Esophagus (tissue), 2 donors: ENCODE data around the gene DOCK2. TPM values are rescaled to one million over a fixed set of nuclear protein-coding genes. Genes with fewer than 3 reads are reported as not detected.

Experiments
- H3K27ac ChIP-seq, 2 donors: one replicate each; pipeline ENCODE4 v1.5.1; 2013; ENCODE audit warnings: low read depth in 2 of 2, mild to moderate bottlenecking in 2 of 2, inconsistent platforms in 1 of 2, low read length in 1 of 2, moderate library complexity in 1 of 2
- H3K27me3 ChIP-seq, 2 donors: one replicate each; pipeline ENCODE4 v1.6.1; 2013; ENCODE audit warnings: low read length in 2 of 2, control low read depth in 1 of 2, mild to moderate bottlenecking in 1 of 2; ENCODE audit not compliant: insufficient read depth in 2 of 2, control insufficient read depth in 1 of 2
- H3K36me3 ChIP-seq, 2 donors: one replicate each; pipeline ENCODE4 v1.6.1; 2013; ENCODE audit warnings: low read length in 1 of 2; ENCODE audit not compliant: control insufficient read depth in 2 of 2, insufficient read depth in 2 of 2
- H3K4me1 ChIP-seq, 2 donors: one replicate each; pipeline ENCODE4 v1.6.1; 2013; ENCODE audit warnings: low read length in 1 of 2; ENCODE audit not compliant: control insufficient read depth in 2 of 2, insufficient read depth in 2 of 2
- H3K4me3 ChIP-seq, 2 donors: one replicate each; pipeline ENCODE4 v1.5.1; 2013; ENCODE audit warnings: low read length in 2 of 2, mild to moderate bottlenecking in 2 of 2, low read depth in 1 of 2, moderate library complexity in 1 of 2
- H3K9me3 ChIP-seq, 2 donors: one replicate each; pipeline ENCODE4 v1.6.1; 2013; ENCODE audit warnings: mild to moderate bottlenecking in 2 of 2, low read depth in 1 of 2, low read length in 1 of 2, moderate library complexity in 1 of 2; ENCODE audit not compliant: control insufficient read depth in 2 of 2, insufficient read depth in 1 of 2
- WGBS, 2 donors: extraction: QIAGEN DNeasy Blood & Tissue Kit; methylation state at CpG; one replicate each; pipeline ENCODE4 v1.1.7; 2013; 5-methylcytosine and 5-hydroxymethylcytosine counted together
- polyA plus RNA-seq, 2 donors: library from polyadenylated mRNA; stranded (reverse); fragments of 200-250 nt; gene quantifications; one replicate each; pipeline ENCODE4 v1.2.3, GENCODE V29; 2013
- donor health status: healthy with polysubstance abuse.
- donor health status: Bipolar disorder and iron deficiency.

Gene DOCK2
- polyA plus RNA-seq, 2 donors: 0.86 to 1.2 TPM

DNA sequence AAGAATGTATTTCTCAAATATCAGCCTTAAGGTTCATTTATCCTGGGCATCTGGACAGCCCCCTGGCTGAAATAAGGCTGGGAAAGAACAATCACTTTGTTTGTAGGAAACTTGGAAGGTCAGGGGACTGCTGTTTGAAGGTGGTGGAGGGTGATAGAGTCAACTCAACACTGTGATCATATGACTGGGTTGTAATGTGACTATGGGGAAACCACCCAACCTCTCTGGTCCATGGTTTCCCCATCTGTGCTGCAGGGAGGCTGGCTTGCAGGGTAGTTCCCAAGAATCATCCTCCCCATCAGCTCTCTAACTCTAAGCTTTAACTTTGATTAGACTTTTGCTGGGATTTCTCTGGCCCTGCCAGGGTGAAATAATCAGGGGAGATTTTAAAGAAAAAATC, 333.3 kb downstream of the DOCK2 start:
- Histone ChIP-seq H3K27ac (no peak overlapping the region), H3K4me1 (no peaks in the 10 kb centered on the region), H3K36me3 (no peaks in the 10 kb centered on the region), H3K27me3 (no peaks in the 10 kb centered on the region), H3K9me3 (no peaks in the 10 kb centered on the region), H3K4me3 (no peak overlapping the region)

DNA sequence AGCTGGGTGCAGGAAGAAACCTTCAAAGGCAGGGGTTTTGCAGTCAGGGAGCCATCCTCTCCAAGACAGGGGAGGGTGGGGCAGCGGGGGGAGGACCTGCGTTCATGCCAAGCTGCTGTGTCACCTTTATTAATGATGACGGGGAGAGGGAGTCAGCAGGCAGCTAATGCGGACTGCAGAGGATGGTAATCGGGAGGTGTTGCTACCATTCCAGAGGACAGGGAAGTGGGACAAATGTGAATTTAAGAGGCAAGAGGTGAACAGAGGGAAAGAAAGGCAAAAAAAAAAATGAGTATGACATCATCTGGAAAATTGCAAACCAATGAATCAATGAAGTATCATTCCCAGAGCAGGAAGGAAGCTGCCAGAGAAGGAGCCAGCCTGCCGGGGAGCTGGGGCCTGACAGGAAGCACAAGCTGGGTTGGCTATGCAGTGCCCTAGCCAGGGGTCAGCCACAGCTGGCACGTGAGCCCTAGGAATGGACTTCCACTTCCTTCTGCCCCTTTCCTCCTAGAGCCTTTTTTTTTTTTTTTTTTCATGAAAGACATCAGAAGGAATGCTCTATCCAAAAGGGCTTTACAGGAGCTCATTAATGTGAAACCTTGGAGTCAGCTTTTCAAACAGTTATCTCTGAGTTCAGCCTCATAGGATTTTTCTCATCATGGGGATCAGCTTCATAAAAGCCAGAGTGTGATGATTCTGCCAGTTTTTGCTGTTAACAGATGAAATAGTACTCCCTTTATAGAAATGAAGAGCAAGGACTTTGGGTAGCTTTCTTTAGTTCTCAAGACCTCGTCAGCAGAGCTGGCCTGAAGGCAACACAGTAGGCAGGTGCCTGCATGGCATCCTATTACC, 334.1 kb downstream of the DOCK2 start:
- 36 to 44% methylated on average over 8 of the region's 8 CpGs for WGBS, 2 donors
- H3K9me3 ChIP-seq: no peaks in the 10 kb centered on the region
- H3K27me3 ChIP-seq: no peaks in the 10 kb centered on the region
- H3K4me1 ChIP-seq: no peaks in the 10 kb centered on the region
- no peak overlapping the region for H3K27ac ChIP-seq
- H3K36me3 ChIP-seq: no peaks in the 10 kb centered on the region
- H3K4me3 ChIP-seq: no peak overlapping the region

DNA sequence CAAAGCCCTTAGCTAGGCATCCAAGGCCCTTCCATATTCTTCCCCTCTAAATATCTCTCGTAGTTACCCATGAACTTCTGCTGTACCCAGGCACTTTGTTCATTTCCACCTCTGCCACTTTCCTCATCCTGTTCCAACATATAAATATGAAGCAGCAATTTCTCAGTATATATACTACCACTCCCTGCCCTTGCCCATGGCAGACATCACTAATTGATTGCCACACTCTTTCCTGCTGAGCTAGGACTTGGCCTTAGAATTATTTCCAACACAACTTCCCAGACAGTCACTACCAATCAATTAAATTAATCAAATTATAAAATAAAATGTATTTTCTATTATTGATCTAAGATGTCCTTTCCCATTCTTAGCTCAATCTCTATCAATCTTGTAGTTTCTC, 334.7 kb downstream of the DOCK2 start:
- no peaks in the 10 kb centered on the region for H3K9me3 ChIP-seq
- no peak overlapping the region for H3K4me3 ChIP-seq
- no peaks in the 10 kb centered on the region for H3K36me3 ChIP-seq
- H3K4me1 ChIP-seq: no peaks in the 10 kb centered on the region
- H3K27ac ChIP-seq: no peak overlapping the region
- 83 to 86% methylated on average over 1 of the region's 1 CpG for WGBS, 2 donors
- H3K27me3 ChIP-seq: no peaks in the 10 kb centered on the region

DNA sequence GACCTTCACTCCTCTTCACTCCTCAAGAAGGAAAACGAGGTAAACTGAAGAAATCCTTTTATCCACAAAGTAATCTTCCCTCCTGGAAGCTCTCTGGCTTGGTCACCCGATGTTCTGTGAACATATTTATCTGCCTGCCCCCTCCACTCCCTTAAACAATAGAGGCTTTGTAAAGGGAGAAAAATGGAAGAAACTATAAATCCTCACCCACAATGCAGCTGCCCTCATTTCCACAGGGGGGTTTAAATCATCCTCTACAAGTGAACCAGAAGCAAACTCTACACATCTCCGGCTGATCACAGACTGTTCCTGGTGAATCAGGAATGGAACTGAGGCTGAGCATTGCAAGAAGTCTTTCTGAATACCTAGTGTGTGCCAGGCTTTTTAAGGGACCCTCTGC, 336.0 kb downstream of the DOCK2 start:
- H3K4me3 ChIP-seq: no peak overlapping the region
- H3K27ac ChIP-seq: no peak overlapping the region
- no peaks in the 10 kb centered on the region for H3K36me3 ChIP-seq
- no peaks in the 10 kb centered on the region for H3K9me3 ChIP-seq
- H3K27me3 ChIP-seq: no peaks in the 10 kb centered on the region
- 62 to 79% methylated on average over 3 of the region's 3 CpGs for WGBS, 2 donors
- no peaks in the 10 kb centered on the region for H3K4me1 ChIP-seq

DNA sequence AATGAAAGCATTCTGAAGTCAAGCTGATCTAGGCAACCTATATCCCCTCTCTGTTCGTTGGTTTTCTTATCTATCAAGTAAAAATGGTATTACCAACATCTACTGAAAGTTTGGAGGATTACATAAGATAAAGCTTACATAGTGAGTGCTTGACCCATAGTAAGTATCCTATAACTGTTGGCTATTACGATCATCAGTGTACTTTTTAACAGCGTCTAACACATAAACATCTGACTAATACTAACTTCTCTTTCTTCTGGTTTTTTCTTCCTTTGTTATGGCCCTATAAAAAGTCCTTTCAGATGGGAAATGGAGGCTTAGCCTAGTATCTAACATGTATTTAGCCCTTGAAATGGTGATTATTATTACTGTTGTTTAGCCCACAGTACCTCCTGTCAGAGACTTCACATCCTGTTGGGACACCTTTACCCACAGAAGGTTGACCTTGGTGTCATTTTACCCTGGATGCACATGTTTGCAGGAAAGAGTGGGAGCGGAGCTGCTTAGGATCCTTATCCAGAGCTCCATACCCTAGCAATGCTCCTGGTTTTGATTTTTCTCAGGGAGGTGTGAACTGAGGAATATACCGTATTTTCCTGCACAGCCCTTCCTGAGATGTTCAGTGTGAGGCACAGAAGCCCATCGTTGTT, 337.2 kb downstream of the DOCK2 start:
- H3K4me1 ChIP-seq: no peaks in the 10 kb centered on the region
- H3K4me3 ChIP-seq: no peak overlapping the region
- H3K27ac ChIP-seq: no peak overlapping the region
- peaks cover 0 to 2% of the 10 kb centered on the region in 2 donors for H3K27me3 ChIP-seq
- H3K36me3 ChIP-seq: no peaks in the 10 kb centered on the region
- H3K9me3 ChIP-seq: no peaks in the 10 kb centered on the region
- 68 to 82% methylated on average over 6 of the region's 6 CpGs for WGBS, 2 donors

DNA sequence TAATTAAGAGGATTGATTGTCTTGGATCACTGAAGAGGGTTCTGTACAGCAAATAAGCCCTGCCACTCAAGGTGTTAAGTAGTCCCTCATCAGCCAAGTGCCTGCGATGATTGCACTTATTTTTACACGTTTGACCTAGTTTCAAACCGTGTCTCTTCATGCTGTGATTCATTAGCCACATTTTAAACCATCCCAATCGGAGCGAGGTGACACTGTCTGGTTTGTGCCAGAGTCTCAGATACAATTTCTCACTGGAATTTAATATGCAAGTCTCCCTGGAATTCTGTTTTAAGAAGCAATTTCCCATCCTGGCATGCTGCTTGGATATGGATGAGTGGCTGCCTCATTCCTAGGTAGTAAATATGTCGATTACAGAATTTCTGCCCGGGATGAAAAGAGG, 341.6 kb downstream of the DOCK2 start:
- no peak overlapping the region for H3K4me3 ChIP-seq
- H3K36me3 ChIP-seq: no peaks in the 10 kb centered on the region
- H3K4me1 ChIP-seq: no peaks in the 10 kb centered on the region
- no peak overlapping the region for H3K27ac ChIP-seq
- peaks cover 0 to 2% of the 10 kb centered on the region in 2 donors for H3K27me3 ChIP-seq
- 58 to 60% methylated on average over 7 of the region's 7 CpGs for WGBS, 2 donors
- no peaks in the 10 kb centered on the region for H3K9me3 ChIP-seq

DNA sequence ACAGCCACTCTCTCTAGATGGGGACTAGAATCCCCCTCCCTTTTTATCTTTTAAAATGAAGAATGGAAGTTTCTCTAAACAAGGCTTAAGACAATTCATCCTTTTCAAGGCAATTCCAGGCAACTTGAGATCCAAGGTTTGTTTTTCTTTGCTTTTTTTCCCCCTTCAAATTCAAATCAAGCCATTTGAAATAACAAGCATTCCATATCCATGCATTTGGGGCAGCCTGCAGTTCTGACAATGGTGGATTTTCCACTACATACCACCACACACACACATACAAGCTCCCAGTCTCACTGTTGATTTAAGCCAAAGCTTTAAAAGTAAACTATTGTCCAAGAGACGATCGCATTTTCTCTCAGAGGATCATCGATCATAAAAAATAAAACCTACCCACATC, 342.8 kb downstream of the DOCK2 start:
- Histone ChIP-seq H3K4me1 (no peaks in the 10 kb centered on the region), H3K9me3 (no peaks in the 10 kb centered on the region), H3K27ac (no peak overlapping the region), H3K36me3 (no peaks in the 10 kb centered on the region), H3K27me3 (peaks cover 0 to 2% of the 10 kb centered on the region in 2 donors), H3K4me3 (no peak overlapping the region)
- WGBS, 2 donors: 16 to 17% methylated on average over 3 of the region's 3 CpGs

DNA sequence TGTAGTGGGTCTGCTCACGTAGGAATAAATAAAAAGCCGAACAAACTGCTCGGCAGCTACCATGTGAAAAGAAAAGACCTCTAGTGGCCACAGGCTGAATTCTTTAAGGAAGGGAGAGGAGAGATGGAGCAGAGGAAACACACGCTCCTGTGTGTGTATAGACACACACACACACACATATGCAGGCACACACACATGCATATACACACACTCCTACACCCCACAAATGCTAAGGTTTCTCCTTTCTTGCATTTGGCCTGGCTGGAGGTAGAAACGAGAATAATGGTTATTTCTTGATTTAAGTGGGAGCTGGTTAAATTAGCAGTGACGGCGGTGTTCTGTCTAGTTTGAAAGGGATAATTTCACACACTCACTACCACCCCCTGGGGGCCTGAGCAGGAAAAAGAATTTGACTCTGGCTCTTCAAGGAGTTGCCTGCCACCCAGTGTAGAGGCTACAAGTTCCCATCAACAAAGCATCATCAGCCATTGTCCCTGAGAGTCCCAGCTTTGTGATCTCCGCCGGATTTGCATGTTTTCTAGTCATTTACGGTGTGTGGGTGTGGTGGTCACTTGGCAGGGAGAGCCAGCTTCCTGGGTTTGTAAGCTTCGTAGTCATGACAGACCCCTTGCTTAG, 343.5 kb downstream of the DOCK2 start, which contains the start of gene INSYN2B:
INSYN2B (minus strand) TSS at position 78 of the 636 bp plus-strand sequence. CDS start 96,597 bp downstream, outside the sequence.
- H3K4me3 ChIP-seq: no peak within 1 kb of the TSS
- H3K9me3 ChIP-seq: no peaks in the 10 kb centered on the region
- WGBS, 2 donors: 23 to 24% methylated on average over 11 of the region's 11 CpGs
- no peak within 1 kb of the TSS for H3K27ac ChIP-seq
- no peaks in the 10 kb centered on the region for H3K36me3 ChIP-seq
- peaks cover 0 to 2% of the 10 kb centered on the region in 2 donors for H3K27me3 ChIP-seq
- H3K4me1 ChIP-seq: no peaks in the 10 kb centered on the region

DNA sequence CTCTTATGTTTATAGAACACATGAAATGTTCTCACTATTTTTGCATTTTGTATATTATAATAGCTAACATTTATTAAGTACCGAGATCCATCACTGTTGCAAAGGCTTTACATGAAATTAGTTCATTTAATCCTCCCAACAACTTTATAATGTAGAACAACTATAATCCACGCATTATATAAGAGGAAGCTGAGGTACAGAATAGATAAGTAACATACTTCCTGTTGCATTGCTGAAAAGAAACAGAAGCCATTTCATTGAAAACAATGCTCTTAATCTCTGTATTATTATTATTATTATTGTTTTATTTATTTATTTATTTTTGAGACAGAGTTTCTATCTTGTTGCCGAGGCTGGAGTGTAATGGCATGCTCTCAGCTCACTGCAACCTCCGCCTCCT, 351.1 kb downstream of the DOCK2 start:
- 77 to 80% methylated on average over 4 of the region's 4 CpGs for WGBS, 2 donors
- no peaks in the 10 kb centered on the region for H3K27me3 ChIP-seq
- H3K4me3 ChIP-seq: no peak overlapping the region

More for the DNA sequence above, 351.1 kb downstream of the DOCK2 start:
- Histone ChIP-seq H3K4me1 (no peaks in the 10 kb centered on the region), H3K27ac (no peak overlapping the region), H3K36me3 (no peaks in the 10 kb centered on the region), H3K9me3 (no peaks in the 10 kb centered on the region)
